ENCODE data around the gene SLC16A11. TPM values are rescaled to one million over a fixed set of nuclear protein-coding genes. Genes with fewer than 3 reads are reported as not detected.
A peak's percentile ranks its signal among the peaks of the same experiment; 100 is the strongest.

SLC16A11 gene
- total and polyA plus RNA-seq, 2 experiments from 2014 or later, result 0.93 to 2.4 TPM

GRCh38 chr17:7016886-7017826 is 26.7 kb downstream of the SLC16A11 start:
- Histone ChIP-seq H3K79me2 (peaks cover 15% of the 10 kb centered on the region), H3K9me2 (replicated peaks; ENCODE audit: insufficient read depth) (no peaks in the 10 kb centered on the region), H3K9me3 (ENCODE audit: low read depth) (no peaks in the 10 kb centered on the region), H3K27me3 (peaks cover under 1% of the 10 kb centered on the region), H3K4me3 (no peak overlapping the region), H3K4me2 (no peak overlapping the region), H3K4me1 (ENCODE audit: insufficient read depth) (peaks cover 7% of the 10 kb centered on the region), H3K27ac (no peak overlapping the region), H4K20me1 (ENCODE audit: insufficient read depth, poor library complexity, severe bottlenecking) (no peaks in the 10 kb centered on the region), H3K36me3 (replicated peaks; ENCODE audit: insufficient read depth, low read depth) (no peaks in the 10 kb centered on the region), H2AFZ (no peak overlapping the region)
- DNase-seq (ENCODE audit: low spot score), result no peak
- TF ChIP-seq EZH2phosphoT487 (IDR thresholded peaks at IDR 0.05; ENCODE audit: low read depth, severe bottlenecking, unreplicated experiment) (no peak), EZH2 (IDR thresholded peaks at IDR 0.05; ENCODE audit: borderline replicate concordance) (no peak)
- TF ChIP-seq, protein P1, sequence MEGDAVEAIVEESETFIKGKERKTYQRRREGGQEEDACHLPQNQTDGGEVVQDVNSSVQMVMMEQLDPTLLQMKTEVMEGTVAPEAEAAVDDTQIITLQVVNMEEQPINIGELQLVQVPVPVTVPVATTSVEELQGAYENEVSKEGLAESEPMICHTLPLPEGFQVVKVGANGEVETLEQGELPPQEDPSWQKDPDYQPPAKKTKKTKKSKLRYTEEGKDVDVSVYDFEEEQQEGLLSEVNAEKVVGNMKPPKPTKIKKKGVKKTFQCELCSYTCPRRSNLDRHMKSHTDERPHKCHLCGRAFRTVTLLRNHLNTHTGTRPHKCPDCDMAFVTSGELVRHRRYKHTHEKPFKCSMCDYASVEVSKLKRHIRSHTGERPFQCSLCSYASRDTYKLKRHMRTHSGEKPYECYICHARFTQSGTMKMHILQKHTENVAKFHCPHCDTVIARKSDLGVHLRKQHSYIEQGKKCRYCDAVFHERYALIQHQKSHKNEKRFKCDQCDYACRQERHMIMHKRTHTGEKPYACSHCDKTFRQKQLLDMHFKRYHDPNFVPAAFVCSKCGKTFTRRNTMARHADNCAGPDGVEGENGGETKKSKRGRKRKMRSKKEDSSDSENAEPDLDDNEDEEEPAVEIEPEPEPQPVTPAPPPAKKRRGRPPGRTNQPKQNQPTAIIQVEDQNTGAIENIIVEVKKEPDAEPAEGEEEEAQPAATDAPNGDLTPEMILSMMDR (IDR thresholded peaks at IDR 0.05; ENCODE audit: poor library complexity), result no peak
- 87% methylated on average over 20 of the region's 20 CpGs for WGBS (ENCODE audit: low lambda C conversion rate, missing lambda C conversion rate)

DNA sequence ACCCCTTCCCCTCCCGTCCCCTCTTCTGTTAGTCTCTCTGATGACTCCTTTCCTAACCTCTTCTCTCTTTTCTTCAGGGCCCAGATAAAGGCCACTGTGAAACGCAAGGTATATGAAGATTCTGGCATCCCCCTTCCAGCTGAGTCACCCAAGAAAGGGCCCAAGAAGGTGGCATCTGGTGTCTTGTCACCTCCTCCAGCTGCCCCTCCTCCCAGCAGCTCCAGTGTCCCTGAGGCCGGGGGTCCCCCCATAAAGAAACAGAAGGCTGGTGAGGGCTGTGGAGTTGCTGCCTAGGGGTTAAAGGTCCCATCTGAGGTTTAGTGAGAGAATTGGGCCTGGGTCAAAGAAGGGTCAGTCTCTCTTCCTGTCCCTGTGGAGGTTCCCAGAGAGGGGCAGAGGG is 27.5 kb downstream of the SLC16A11 start:
- Histone ChIP-seq H3K4me2 (no peak overlapping the region), H3K79me2 (peaks cover 21% of the 10 kb centered on the region), H3K27ac (no peak overlapping the region), H2AFZ (no peak overlapping the region), H3K4me3 (no peak overlapping the region), H3K9me2 (replicated peaks; ENCODE audit: insufficient read depth) (no peaks in the 10 kb centered on the region), H3K36me3 (replicated peaks; ENCODE audit: insufficient read depth, low read depth) (no peaks in the 10 kb centered on the region), H3K9me3 (ENCODE audit: low read depth) (no peaks in the 10 kb centered on the region), H3K27me3 (no peaks in the 10 kb centered on the region), H3K4me1 (ENCODE audit: insufficient read depth) (peaks cover 7% of the 10 kb centered on the region), H4K20me1 (ENCODE audit: insufficient read depth, poor library complexity, severe bottlenecking) (no peaks in the 10 kb centered on the region)
- DNase-seq (ENCODE audit: low spot score), result no peak
- WGBS (ENCODE audit: low lambda C conversion rate, missing lambda C conversion rate), result 91% methylated on average over 3 of the region's 3 CpGs
- TF ChIP-seq, protein P1 (IDR thresholded peaks at IDR 0.05; ENCODE audit: poor library complexity), result no peak
- TF ChIP-seq EZH2phosphoT487 (IDR thresholded peaks at IDR 0.05; ENCODE audit: low read depth, severe bottlenecking, unreplicated experiment) (no peak), EZH2 (IDR thresholded peaks at IDR 0.05; ENCODE audit: borderline replicate concordance) (no peak)

- TF ChIP-seq EZH2 (IDR thresholded peaks at IDR 0.05; ENCODE audit: borderline replicate concordance), result no peak
- TF ChIP-seq, protein P1 (IDR thresholded peaks at IDR 0.05; ENCODE audit: poor library complexity), result no peak
- no peak for TF ChIP-seq EZH2phosphoT487 (IDR thresholded peaks at IDR 0.05; ENCODE audit: low read depth, severe bottlenecking, unreplicated experiment)
- peak overlapping the region; percentile 99 for H3K27ac ChIP-seq
- H3K36me3 ChIP-seq (replicated peaks; ENCODE audit: insufficient read depth, low read depth), result no peaks in the 10 kb centered on the region
These were observed 28.6 kb downstream of the SLC16A11 start for GRCh38 chr17:7014995-7015958.

More at GRCh38 chr17:7014995-7015958, 28.6 kb downstream of the SLC16A11 start:
- Histone ChIP-seq H3K27me3 (no peaks in the 10 kb centered on the region), H3K4me1 (ENCODE audit: insufficient read depth) (peaks cover 12% of the 10 kb centered on the region), H3K79me2 (peaks cover 33% of the 10 kb centered on the region), H3K4me3 (peak overlapping the region; percentile 30), H3K9me3 (ENCODE audit: low read depth) (no peaks in the 10 kb centered on the region), H3K9me2 (replicated peaks; ENCODE audit: insufficient read depth) (no peaks in the 10 kb centered on the region), H4K20me1 (ENCODE audit: insufficient read depth, poor library complexity, severe bottlenecking) (no peaks in the 10 kb centered on the region), H3K4me2 (peak overlapping the region; percentile 90), H2AFZ (peak overlapping the region; percentile 67)
- 32% methylated on average over 39 of the region's 56 CpGs for WGBS (ENCODE audit: low lambda C conversion rate, missing lambda C conversion rate)
- DNase-seq (ENCODE audit: low spot score), result peak; percentile 59

Data from hepatocyte (in vitro differentiated cells).